ENCODE results near the gene GYG1. TPM values are rescaled to one million over a fixed set of nuclear protein-coding genes. Genes with fewer than 3 reads are reported as not detected.
A peak's percentile ranks its signal among the peaks of the same experiment; 100 is the strongest.

GYG1 gene
- total RNA-seq, 4 donors from 2014 or later, result 11.9 to 23.9 (median 12.8) TPM

- Histone ChIP-seq H3K27me3 (no peaks in the 10 kb centered on the region), H3K27ac (peak overlapping the region in 2 of 4 donors; percentile 27 to 57), H3K4me1 (peaks cover 0 to 9% (median 0%) of the 10 kb centered on the region in 4 donors), H3K36me3 (no peaks in the 10 kb centered on the region), H3K9me3 (no peaks in the 10 kb centered on the region), H3K4me3 (no peak overlapping the region)
- no peak for DNase-seq
- TF ChIP-seq POLR2A (IDR thresholded peaks at IDR 0.05) (no peak), CTCF (IDR thresholded peaks at IDR 0.05) (no peak)
These were observed 39.6 kb upstream of the GYG1 start for GRCh38 chr3:148951599-148952361.

GRCh38 chr3:148953094-148953493 lies 38.2 kb upstream of the GYG1 start:
- peaks cover 0 to 9% (median 0%) of the 10 kb centered on the region in 4 donors for H3K4me1 ChIP-seq
- no peaks in the 10 kb centered on the region for H3K9me3 ChIP-seq
- H3K36me3 ChIP-seq, result no peaks in the 10 kb centered on the region
- no peak overlapping the region for H3K27ac ChIP-seq
- H3K27me3 ChIP-seq, result no peaks in the 10 kb centered on the region
- TF ChIP-seq POLR2A (IDR thresholded peaks at IDR 0.05) (no peak), CTCF (IDR thresholded peaks at IDR 0.05) (no peak)
- no peak overlapping the region for H3K4me3 ChIP-seq
- no peak for DNase-seq

- Histone ChIP-seq H3K4me1 (peaks cover 0 to 9% (median 0%) of the 10 kb centered on the region in 4 donors), H3K9me3 (no peaks in the 10 kb centered on the region), H3K27ac (peak overlapping the region in 1 of 4 donors; percentile 27), H3K36me3 (no peaks in the 10 kb centered on the region), H3K27me3 (no peaks in the 10 kb centered on the region), H3K4me3 (no peak overlapping the region)
- no peak for DNase-seq
- TF ChIP-seq POLR2A (IDR thresholded peaks at IDR 0.05), result no peak
- TF ChIP-seq CTCF (IDR thresholded peaks at IDR 0.05), result no peak
These were observed 36.4 kb upstream of the GYG1 start for GRCh38 chr3:148954981-148955380.

GRCh38 chr3:148955544-148956346 lies 35.6 kb upstream of the GYG1 start:
- H3K27ac ChIP-seq, result peak overlapping the region in 3 of 4 donors; percentile 62 to 84 (median 73)
- TF ChIP-seq POLR2A (IDR thresholded peaks at IDR 0.05), result no peak
- TF ChIP-seq CTCF (IDR thresholded peaks at IDR 0.05), result peak in 4 of 6 experiments; percentile 44 to 54 (median 48)

GRCh38 chr3:148957586-148957985 lies 33.8 kb upstream of the GYG1 start:
- no peak for TF ChIP-seq POLR2A (IDR thresholded peaks at IDR 0.05)
- TF ChIP-seq CTCF (IDR thresholded peaks at IDR 0.05), result peak in 1 of 6 experiments; percentile 5
- H3K27ac ChIP-seq, result no peak overlapping the region
- no peaks in the 10 kb centered on the region for H3K36me3 ChIP-seq
- H3K4me1 ChIP-seq, result peaks cover 0 to 9% (median 0%) of the 10 kb centered on the region in 4 donors
- H3K27me3 ChIP-seq, result no peaks in the 10 kb centered on the region
- DNase-seq, result no peak
- no peaks in the 10 kb centered on the region for H3K9me3 ChIP-seq
- no peak overlapping the region for H3K4me3 ChIP-seq

More at GRCh38 chr3:148955544-148956346, 35.6 kb upstream of the GYG1 start:
- no peaks in the 10 kb centered on the region for H3K9me3 ChIP-seq
- no peaks in the 10 kb centered on the region for H3K27me3 ChIP-seq
- no peaks in the 10 kb centered on the region for H3K36me3 ChIP-seq
- no peak overlapping the region for H3K4me3 ChIP-seq
- DNase-seq, result peak in 1 of 3 donors; percentile 59
- H3K4me1 ChIP-seq, result peaks cover 0 to 9% (median 0%) of the 10 kb centered on the region in 4 donors
